Measurements from ENCODE around the gene WDSUB1.
A peak's percentile ranks its signal among the peaks of the same experiment; 100 is the strongest.

The WDSUB1 gene

DNA sequence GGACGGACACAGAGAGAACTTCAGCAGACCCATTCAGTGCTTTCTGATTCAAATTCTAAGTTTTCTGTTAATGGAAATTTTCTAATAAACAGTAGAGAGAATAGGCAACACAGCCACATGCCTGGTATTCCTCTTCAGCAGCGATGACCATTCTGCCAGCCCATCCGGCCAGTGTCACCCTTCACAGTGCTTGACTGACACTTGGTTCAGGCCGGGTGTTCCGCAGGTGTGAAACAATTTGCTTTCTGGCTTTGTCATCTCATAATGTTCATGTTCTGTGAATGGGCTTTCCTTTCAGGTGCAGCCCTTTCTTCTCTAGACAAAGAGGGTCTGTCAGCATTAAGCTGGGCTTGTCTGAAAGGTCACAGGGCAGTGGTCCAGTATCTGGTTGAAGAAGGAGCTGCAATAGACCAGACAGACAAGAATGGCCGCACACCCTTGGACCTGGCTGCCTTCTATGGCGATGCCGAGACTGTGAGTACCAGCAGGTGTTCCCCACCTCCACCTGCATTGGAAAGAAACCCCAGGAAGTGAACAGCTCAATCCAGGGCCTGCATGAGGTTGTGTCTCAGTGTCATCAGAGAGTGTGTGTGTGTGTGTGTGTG lies 67.0 kb downstream of the WDSUB1 start:
- no peak for DNase-seq

DNA sequence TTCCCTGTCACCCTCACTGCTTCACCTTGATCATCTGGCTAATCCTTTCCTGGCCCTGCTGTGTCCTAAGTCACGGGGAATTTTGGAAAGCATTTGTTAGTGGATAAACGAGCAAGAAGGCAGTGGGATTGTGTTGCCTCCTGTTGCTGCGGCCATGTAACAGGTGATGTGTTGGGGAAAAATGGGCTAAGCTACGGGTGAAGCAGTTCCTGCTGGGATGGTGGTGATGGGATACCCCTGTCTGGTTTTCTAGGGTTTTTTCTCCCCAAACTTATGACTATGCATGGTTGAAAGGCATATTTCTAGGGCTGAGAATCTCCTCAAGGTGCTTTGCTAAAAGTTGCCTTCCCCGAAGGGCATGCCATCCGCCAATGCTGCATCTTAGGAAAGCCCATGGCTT lies 68.1 kb downstream of the WDSUB1 start:
- DNase-seq, result no peak

DNA sequence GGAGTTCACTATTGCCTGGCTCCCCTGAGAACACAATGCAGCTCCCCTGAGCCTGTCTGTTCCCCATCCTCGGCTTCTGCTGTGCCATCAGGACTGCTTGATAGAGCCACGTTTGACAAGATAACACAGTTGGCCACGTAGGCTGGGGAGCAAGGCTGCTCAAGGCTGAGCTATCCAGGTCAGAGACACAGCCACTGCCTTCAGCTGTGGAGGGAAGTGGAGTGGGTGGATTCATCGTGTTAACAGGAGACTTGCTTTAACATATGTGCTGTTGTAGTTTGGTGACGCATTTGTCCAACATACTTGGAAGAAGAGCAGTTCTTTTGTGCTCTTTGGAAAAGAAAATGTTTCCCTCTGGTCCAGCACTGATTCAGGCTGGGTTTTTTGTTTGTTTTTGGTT lies 68.8 kb downstream of the WDSUB1 start:
- DNase-seq, result no peak

GRCh38 chr2:159215116-159215515 lies 71.4 kb downstream of the WDSUB1 start:
- DNase-seq, result no peak

DNA sequence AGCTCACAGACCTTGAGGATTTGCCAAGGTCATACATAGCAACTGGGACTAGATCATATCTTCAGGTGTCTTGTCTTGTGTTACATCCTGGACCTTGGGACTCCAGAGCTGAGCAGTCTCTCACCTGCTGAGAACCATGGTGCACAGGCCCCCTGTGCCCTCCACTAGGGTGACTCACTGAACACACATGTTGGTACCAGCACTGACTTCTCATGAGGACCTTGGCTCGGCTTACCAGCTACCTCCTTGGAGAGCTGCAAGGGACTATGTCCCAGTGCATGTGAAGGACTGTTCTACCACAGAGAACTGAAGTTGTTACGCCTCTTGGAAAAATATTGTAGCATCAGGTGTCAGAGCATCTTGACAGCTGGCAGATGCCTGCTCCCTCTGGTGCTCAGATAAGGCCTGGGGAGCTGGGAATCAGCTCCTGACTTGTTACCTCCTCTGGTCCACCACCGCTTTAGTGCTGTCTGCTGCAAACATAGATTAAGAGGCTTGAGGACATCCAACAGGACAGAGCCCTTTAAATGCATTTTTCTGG lies 72.1 kb downstream of the WDSUB1 start:
- DNase-seq, result no peak

DNA sequence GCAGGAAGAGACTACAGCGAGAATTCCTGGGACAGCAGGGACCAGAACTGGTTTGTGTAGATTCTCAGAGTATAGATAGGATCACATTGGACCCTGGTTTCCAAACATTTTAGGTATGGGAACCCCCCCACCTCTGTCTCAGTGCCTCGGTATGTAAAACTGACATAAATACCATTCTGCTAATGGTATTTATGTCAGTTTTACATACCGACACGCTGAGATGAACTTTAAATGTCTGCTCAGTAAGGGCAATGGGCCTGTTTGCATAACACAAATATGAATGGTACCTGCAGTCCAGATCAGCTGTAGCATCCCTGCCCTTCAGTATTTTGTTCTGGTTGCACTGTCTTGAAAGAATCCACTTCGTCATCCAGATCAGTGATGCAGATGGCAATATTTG lies 73.2 kb downstream of the WDSUB1 start:
- peak in 1 of 2 experiments; percentile 25 for DNase-seq

DNA sequence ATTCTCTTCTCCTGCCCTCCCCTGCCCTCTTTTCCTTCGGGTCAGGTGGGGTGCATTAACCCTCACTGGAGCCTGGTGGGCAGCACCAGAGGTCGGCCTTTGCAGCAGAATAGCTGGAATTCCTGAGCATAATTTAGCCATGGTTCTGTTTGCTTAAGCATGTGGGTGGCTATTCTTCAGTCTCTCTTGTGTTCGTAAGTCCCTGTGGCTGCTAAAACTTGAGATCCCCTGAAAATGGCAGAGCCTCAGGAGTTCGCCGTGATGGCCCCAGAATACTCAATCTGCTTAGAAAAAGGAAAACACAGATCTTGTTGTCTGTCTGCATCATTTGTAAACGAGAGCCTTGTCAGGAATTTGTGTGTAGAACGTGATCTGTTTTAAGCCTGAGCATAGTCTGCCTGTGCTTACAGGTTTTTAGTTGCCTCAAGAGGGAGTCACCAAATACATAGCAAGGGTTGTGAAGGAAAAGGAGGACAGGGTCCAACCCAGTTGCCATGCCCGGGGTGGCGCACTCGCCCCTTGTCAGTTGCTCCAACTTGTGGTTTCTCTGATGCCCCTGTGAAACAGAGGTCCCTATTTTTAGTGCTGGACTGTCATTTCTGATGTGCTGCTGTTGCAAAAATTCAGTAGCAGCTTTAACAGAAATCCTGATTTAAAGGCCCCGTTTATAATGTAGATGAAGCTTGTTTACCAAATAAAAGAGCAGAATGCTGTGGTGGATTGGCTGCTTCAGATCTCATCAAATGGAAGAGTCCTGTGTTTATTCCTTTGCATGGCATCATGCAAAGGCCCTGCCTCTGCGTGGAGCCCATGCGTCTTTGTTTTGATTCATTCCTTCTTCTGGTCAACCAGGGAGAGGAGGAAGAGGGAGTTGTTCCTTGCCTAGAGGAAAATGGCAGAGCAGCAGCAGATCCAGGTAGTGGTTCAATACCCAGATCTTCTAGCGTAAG lies 74.8 kb downstream of the WDSUB1 start:
- DNase-seq, result no peak

DNA sequence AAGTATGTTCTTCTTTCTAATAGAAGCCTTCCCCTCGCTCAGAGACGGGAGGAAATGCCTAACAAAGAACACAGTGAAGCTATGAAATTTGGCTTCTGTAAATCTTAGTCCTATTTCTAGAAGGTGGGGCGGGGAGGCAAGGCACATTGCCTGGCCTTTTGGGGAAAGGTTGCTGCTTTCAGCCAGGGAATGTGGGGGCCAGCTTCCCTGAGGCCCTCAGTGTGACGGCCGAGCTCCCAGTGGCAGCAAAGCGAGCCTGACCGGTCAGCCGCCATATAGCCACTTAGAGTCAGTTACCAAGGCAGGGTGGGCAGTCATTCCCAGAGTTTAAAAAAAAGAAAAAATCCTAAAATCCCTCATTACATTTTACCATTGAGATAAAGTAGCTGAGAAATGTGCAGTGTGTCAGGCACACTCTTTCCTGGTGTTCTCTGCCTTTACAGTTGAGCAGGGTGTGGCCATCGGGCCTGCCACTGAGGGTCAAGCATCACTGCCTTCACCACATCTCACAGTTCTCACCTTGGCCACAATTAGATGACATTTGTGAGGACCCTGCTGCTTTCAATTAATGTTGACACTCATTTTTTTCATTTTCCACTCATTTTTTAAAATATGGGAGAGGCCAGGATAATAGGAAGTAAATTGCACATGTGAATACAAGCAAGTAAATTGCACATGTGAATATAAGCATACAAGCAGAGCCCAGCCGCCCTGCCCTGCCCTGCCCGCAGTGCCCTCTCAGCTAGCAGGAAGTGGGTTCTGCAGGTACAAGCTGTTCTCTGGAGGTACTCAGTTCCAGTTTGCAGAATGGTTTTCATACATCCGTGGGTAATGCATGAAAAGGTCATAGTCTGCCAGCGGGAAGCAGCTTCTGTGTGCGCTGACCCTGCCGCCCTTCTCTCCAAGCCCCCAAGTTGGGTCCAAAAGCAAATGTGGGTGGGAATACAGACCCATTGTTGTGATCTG lies 76.9 kb downstream of the WDSUB1 start:
- peak in 1 of 2 experiments; percentile 4 for DNase-seq

GRCh38 chr2:159208438-159208837 lies 78.1 kb downstream of the WDSUB1 start:
- no peak for DNase-seq

DNA sequence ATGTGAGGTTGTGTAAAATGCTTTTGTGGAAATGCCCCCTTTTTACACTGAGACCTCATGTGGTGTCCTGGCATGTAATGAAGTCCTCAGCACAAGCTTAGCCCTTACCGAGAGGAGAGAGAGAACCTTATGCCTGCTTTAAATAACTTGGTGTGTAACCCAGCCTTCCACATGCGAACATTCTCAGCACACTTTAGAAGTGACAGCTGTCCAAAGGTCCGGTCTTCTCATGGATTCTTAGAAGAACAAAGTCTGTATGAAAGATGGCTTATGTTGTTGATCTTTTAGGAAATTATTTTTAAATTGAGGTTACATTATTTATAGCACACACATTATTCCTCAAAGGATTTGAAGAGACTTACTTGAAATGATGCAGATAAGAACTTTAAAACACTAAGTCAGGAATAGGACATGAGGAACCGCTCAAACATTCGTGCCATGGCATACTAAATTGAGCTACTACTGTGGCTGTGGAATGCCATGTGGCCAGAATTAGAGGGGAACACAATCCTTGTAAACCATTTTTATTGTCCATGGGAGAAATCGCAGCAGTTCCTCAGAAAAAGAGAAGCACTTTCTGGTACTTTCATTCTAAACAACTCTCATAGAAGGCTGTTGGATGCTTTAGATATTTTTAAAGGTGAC lies 79.6 kb downstream of the WDSUB1 start:
- DNase-seq, result no peak

- no peak for DNase-seq
These were observed 81.9 kb downstream of the WDSUB1 start for GRCh38 chr2:159204381-159205144.

DNA sequence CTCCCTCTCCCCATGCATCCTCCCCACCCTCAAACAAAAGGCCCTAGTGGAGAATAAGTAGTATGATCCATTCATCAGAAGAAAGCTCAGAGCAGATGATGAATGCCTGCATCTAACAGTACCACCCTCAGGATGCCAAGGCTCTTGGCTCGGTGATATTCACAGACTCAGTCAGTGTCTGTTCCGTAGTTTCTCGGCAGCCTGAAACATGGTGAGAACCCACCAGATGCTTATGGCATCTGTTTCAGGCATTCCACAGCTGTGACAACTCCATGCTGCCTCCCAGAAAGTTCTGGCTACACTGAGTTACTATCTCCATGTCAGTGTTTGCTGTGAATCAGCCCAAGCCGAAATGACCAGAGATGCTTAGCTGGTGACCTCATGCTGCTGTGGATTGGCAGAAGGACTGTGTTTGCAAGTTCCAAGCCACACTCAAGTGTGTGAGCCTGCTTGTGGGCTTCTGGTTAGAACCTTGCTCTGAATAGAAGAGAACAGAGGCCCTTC lies 83.9 kb downstream of the WDSUB1 start:
- DNase-seq, result no peak

GRCh38 chr2:159201360-159202063 lies 85.0 kb downstream of the WDSUB1 start:
- no peak for DNase-seq

DNA sequence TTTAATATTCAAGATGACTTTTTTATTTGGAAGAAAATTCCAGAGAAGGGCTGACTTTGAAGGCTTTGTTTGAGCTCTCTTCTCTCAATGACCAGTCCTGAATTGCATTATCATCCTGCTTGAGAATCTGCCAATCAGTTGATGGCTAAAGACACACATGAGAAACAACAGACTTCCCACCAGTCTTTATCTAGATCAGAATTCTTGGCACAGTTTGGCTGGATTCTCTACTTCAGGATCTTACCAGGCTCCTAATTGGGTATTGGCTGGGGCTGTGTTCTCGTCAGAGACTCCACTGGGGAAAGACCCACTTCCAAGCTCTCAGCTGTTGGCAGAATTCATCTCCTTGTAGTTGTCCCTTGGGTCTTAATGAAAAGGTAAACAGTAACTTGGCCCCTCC lies 86.0 kb downstream of the WDSUB1 start:
- DNase-seq, result no peak

DNA sequence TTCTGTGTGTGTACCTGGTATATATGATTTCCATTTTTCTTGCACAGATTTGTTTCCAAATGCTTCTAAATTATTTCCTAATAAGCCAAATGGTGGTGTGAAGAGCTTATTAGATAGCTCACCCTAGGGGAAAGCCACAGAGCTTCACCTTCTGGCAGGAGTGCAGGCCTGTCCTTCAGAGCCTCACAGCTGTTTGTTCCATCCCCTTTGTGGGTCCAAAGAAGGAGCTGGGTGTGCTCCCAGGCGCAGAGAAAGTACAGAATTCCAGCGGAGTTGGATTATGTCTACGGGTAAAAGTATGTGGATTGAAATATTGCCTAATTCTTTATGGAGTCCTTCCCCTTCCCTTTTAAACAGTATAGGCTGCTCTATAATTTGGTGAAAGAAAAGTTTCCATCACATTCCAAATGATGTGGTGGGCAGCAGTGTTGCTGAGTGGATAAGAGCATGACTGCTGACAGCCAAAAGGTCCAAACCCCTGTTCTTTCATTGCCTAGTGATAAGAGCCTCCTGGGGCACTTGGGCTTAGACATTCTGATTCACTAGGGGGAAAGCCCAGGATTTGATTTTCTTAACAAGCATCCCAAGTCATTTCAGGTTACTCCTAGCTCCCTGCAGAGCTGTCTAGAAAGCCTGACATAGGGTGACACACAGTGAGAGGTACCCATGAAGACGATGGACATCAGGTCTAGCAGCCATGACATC lies 86.6 kb downstream of the WDSUB1 start:
- DNase-seq, result no peak

GRCh38 chr2:159199236-159199635 lies 87.3 kb downstream of the WDSUB1 start:
- DNase-seq, result no peak

- no peak for DNase-seq
These were observed 90.0 kb downstream of the WDSUB1 start for GRCh38 chr2:159196393-159196925.

DNA sequence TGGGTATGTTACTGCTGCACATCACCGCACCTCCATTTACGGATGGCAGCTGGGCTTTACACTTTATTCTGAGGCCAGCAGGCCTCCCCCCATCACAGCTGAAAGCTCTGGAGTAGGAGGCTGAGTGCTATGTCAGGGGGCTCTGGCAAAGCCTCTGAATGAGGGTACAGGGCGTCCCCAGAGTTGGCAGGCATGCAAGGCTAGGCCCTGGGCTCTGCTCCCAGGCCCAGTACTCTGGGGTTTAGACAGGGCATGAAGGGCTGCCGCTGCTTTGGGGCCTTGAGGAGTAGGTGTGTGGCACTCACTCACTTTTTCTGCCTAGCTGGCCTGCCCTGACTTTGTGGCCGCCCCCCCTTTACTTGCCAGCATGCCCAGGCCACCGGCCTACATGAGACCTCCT lies 90.8 kb downstream of the WDSUB1 start:
- DNase-seq, result no peak

DNA sequence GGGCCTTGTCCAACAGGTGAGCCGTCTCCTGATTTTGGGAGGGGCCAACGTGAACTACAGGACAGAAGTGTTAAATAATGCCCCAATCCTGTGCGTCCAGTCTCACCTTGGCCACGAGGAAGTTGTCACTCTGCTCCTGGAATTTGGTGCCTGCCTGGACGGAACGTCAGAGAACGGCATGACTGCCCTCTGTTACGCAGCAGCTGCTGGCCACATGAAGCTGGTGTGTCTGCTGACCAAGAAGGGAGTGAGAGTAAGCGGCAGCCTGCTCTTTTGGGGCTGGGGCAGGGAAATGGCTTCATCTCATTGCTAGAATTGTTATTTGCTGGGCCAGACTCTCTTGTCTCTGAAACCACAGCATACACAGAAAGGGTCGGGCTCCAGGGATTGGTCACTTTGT lies 92.3 kb downstream of the WDSUB1 start:
- DNase-seq, result no peak

DNA sequence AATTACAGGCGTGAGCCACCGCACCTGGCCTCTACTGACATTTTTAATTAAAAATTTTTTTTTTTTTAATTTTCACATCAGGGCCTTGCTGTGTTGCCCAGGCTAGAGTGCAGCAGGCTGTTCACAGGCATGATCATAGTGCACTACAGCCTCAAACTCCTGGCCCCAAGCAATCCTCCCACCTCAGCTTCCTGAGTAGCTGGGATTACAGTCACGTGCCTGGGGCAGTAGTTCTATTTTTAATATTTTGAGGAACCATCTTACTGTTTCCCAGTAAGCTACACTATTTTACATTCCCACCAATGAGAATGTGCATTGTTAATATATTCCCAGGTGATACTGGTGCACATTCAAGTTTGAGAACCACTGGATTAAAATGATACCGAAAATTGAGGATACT lies 92.7 kb downstream of the WDSUB1 start:
- DNase-seq, result no peak

Data from NCI-H526 (cell line).